ENCODE results near the gene OVOL1.

DNA sequence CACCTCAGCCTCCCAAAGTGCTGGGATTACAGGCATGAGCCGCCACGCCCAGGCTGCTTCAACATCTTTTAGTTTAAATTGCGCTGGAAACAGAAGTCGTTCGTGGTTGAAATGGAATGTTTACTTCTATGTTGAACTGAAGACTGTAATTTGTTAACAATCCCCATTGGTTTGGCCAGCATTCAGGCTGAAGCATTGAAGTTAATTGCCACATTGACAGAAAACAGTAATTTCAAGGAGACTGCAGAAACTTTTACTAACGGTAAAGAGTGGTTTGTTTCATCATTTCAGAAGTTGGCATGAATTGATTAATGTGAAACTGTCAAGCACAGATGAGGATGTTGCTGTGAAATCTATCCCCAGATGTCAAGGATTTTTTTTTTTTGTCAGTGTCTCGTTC, 20.3 kb upstream of the OVOL1 start:
- TF ChIP-seq, protein P1, sequence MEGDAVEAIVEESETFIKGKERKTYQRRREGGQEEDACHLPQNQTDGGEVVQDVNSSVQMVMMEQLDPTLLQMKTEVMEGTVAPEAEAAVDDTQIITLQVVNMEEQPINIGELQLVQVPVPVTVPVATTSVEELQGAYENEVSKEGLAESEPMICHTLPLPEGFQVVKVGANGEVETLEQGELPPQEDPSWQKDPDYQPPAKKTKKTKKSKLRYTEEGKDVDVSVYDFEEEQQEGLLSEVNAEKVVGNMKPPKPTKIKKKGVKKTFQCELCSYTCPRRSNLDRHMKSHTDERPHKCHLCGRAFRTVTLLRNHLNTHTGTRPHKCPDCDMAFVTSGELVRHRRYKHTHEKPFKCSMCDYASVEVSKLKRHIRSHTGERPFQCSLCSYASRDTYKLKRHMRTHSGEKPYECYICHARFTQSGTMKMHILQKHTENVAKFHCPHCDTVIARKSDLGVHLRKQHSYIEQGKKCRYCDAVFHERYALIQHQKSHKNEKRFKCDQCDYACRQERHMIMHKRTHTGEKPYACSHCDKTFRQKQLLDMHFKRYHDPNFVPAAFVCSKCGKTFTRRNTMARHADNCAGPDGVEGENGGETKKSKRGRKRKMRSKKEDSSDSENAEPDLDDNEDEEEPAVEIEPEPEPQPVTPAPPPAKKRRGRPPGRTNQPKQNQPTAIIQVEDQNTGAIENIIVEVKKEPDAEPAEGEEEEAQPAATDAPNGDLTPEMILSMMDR (IDR thresholded peaks at IDR 0.05; ENCODE audit: low read depth, low read length, missing input control): no peak
- TF ChIP-seq NR2F2 (IDR thresholded peaks at IDR 0.05): no peak
- no peak for TF ChIP-seq FOXA1 (IDR thresholded peaks at IDR 0.05)
- TF ChIP-seq, protein P2, sequence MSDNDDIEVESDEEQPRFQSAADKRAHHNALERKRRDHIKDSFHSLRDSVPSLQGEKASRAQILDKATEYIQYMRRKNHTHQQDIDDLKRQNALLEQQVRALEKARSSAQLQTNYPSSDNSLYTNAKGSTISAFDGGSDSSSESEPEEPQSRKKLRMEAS (IDR thresholded peaks at IDR 0.05): no peak
- no peak for TF ChIP-seq EGR1 (IDR thresholded peaks at IDR 0.05; ENCODE audit: low read depth in 2 of 2)
- TF ChIP-seq RAD21 (IDR thresholded peaks at IDR 0.05): no peak
- TF ChIP-seq, protein P3, sequence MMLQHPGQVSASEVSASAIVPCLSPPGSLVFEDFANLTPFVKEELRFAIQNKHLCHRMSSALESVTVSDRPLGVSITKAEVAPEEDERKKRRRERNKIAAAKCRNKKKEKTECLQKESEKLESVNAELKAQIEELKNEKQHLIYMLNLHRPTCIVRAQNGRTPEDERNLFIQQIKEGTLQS (IDR thresholded peaks at IDR 0.05): no peak
- TF ChIP-seq HNF4A (conservative IDR thresholded peaks at IDR 0.05): no peak
- TF ChIP-seq GABPA (IDR thresholded peaks at IDR 0.05 in 1 of 2, conservative IDR thresholded peaks at IDR 0.05 in 1 of 2): no peak
- TF ChIP-seq JUND (IDR thresholded peaks at IDR 0.05): no peak
- no peak for TF ChIP-seq YY1 (IDR thresholded peaks at IDR 0.05)
- no peak for TF ChIP-seq TAF1 (conservative IDR thresholded peaks at IDR 0.05)
- TF ChIP-seq RXRA (IDR thresholded peaks at IDR 0.05): no peak

Measured in liver (tissue), 3 donors.